HG02610 (cell line): Measurements from ENCODE around the gene AP3M1.

Experiments
- ATAC-seq: cut with Tn5 transposase; IDR thresholded peaks from one replicate; pipeline ENCODE4 v1.9.1; 2021; ENCODE audit warnings: mild to moderate bottlenecking, moderate library complexity; ENCODE audit not compliant: unreplicated experiment

AP3M1 gene

GRCh38 chr10:74117738-74118137 lies 32.9 kb downstream of the AP3M1 start:
- peak; percentile 62 for ATAC-seq

GRCh38 chr10:74114041-74114448 lies 36.6 kb downstream of the AP3M1 start:
- no peak for ATAC-seq

- ATAC-seq, result no peak
These were observed 37.1 kb downstream of the AP3M1 start for GRCh38 chr10:74113546-74113945.

GRCh38 chr10:74111799-74112198 lies 38.8 kb downstream of the AP3M1 start:
- no peak for ATAC-seq

- ATAC-seq, result no peak
These were observed 40.5 kb downstream of the AP3M1 start for GRCh38 chr10:74110120-74110519.

- ATAC-seq, result no peak
These were observed 41.2 kb downstream of the AP3M1 start for GRCh38 chr10:74109452-74109851.

GRCh38 chr10:74107391-74107790 lies 43.2 kb downstream of the AP3M1 start:
- ATAC-seq, result no peak

- ATAC-seq, result no peak
These were observed 45.6 kb downstream of the AP3M1 start for GRCh38 chr10:74104996-74105395.

- no peak for ATAC-seq
These were observed 46.1 kb downstream of the AP3M1 start for GRCh38 chr10:74104480-74104879.

GRCh38 chr10:74103560-74104258 lies 46.9 kb downstream of the AP3M1 start:
- ATAC-seq, result no peak

GRCh38 chr10:74099836-74100235 lies 50.8 kb downstream of the AP3M1 start:
- no peak for ATAC-seq

- ATAC-seq, result no peak
These were observed 51.2 kb downstream of the AP3M1 start for GRCh38 chr10:74099420-74099819.

GRCh38 chr10:74097776-74098175 lies 52.9 kb downstream of the AP3M1 start:
- no peak for ATAC-seq

GRCh38 chr10:74096777-74097176 lies 53.9 kb downstream of the AP3M1 start:
- ATAC-seq, result peak; percentile 94

GRCh38 chr10:74094231-74094630 lies 56.4 kb downstream of the AP3M1 start:
- no peak for ATAC-seq

GRCh38 chr10:74093530-74094164 lies 57.0 kb downstream of the AP3M1 start:
- ATAC-seq, result no peak

- no peak for ATAC-seq
These were observed 58.3 kb downstream of the AP3M1 start for GRCh38 chr10:74092372-74092771.

- no peak for ATAC-seq
These were observed 61.9 kb downstream of the AP3M1 start for GRCh38 chr10:74088722-74089121.

GRCh38 chr10:74086317-74086716 lies 64.3 kb downstream of the AP3M1 start:
- ATAC-seq, result no peak

GRCh38 chr10:74084955-74085354 lies 65.7 kb downstream of the AP3M1 start:
- ATAC-seq, result peak; percentile 77

- no peak for ATAC-seq
These were observed 67.3 kb downstream of the AP3M1 start for GRCh38 chr10:74083304-74083703.

GRCh38 chr10:74081941-74082718 lies 68.5 kb downstream of the AP3M1 start:
- ATAC-seq, result no peak
